Spleen (tissue), 13 donors: Measurements from ENCODE around the gene ASIC1. TPM values are rescaled to one million over a fixed set of nuclear protein-coding genes. Genes with fewer than 3 reads are reported as not detected.

Source experiments
- DNase-seq: peaks from one replicate; pipeline ENCODE4 v3.0.0-alpha.2; 2020
- H3K27ac ChIP-seq, 8 donors: fragments of 200-600 bp; sonication (generic) in 7 of 8; 1 replicate in 4 of 8; 2 replicates in 4 of 8; pipeline versions ENCODE4 v1.5.0 to v1.8.0; 2016 to 2021; ENCODE audit warnings: inconsistent platforms in 4 of 8, mild to moderate bottlenecking in 4 of 8, moderate library complexity in 1 of 8
- H3K27me3 ChIP-seq, 7 donors: fragments of 200-600 bp; sonication (generic) in 6 of 7; replicated peaks in 1 of 7; 1 replicate in 4 of 7; 2 replicates in 3 of 7; pipeline versions ENCODE4 v1.5.0 to v1.8.0; 2016 to 2021; ENCODE audit warnings: inconsistent platforms in 3 of 7, mild to moderate bottlenecking in 1 of 7
- H3K36me3 ChIP-seq, 6 donors: fragments of 200-600 bp; sonication (generic) in 5 of 6; 1 replicate in 4 of 6; 2 replicates in 2 of 6; pipeline versions ENCODE4 v1.5.0 to v1.8.0; 2016 to 2021; ENCODE audit warnings: inconsistent platforms in 2 of 6
- H3K4me1 ChIP-seq, 6 donors: fragments of 200-600 bp; sonication (generic) in 5 of 6; 1 replicate in 3 of 6; 2 replicates in 3 of 6; pipeline versions ENCODE4 v1.5.0 to v1.8.0; 2016 to 2021; ENCODE audit warnings: inconsistent platforms in 3 of 6
- H3K4me3 ChIP-seq, 8 donors: fragments of 200-600 bp; sonication (generic) in 7 of 8; 1 replicate in 4 of 8; 2 replicates in 4 of 8; pipeline versions ENCODE4 v1.5.0 to v1.8.0; 2016 to 2021; ENCODE audit warnings: inconsistent platforms in 4 of 8, mild to moderate bottlenecking in 4 of 8, moderate library complexity in 2 of 8
- H3K9me3 ChIP-seq, 8 donors: fragments of 200-600 bp; sonication (generic) in 7 of 8; 1 replicate in 4 of 8; 2 replicates in 4 of 8; pipeline versions ENCODE4 v1.5.0 to v1.8.0; 2016 to 2021; ENCODE audit warnings: inconsistent platforms in 4 of 8
- POLR2A ChIP-seq, 3 donors: fragments of 450-650 bp; IDR thresholded peaks; one replicate each; pipeline ENCODE4 v1.5.1; 2017; ENCODE audit warnings: antibody characterized with exemption in 3 of 3, mild to moderate bottlenecking in 1 of 3
- POLR2AphosphoS5 ChIP-seq, 3 donors: sonication (generic); formaldehyde crosslinking; IDR thresholded peaks; one replicate each; pipeline ENCODE4 v1.5.1; 2017; ENCODE audit warnings: antibody characterized with exemption in 3 of 3
- WGBS, 5 donors: extraction: QIAGEN DNeasy Blood & Tissue Kit in 3 of 5; methylation state at CpG; one replicate each; pipeline versions ENCODE4 v1.1.5 to v1.1.7; 2013 to 2018; 5-methylcytosine and 5-hydroxymethylcytosine counted together
- intact Hi-C: fragments of 100-400 bp; cut with DNase I; formaldehyde crosslinking; loops from one replicate; pipeline ENCODE4 v1.15.0; 2023; ENCODE audit warnings: low total_unique reads
- long read RNA-seq, 2 donors: transcript quantifications; one replicate each; lab custom pipeline, GENCODE V29; 2026
- polyA plus RNA-seq, 3 donors: library from polyadenylated mRNA; stranded (reverse); fragments of 200-250 nt; gene quantifications; one replicate each; pipeline ENCODE4 v1.2.1, GENCODE V29; 2013
- total RNA-seq, 7 donors: library from RNA; depleted of rRNA in 3 of 7; stranded (reverse); fragments of >200 nt in 3 of 7; fragmentation: NEBNext Ultra II Directional in 4 of 7; extraction: Animal tissue kit (Norgen Biotek cat#: 25700) in 4 of 7; gene quantifications; one replicate each; pipeline versions ENCODE4 v1.1.0 to v1.2.1, GENCODE V29; 2016 to 2021
- TF ChIP-seq, protein P1 (sequence below), 11 experiments: fragments of 200-600 bp in 7 of 11; fragments of 450-650 bp in 4 of 11; sonication (generic) in 4 of 11; IDR thresholded peaks in 8 of 11; conservative IDR thresholded peaks in 3 of 11; 1 replicate in 7 of 11; 2 replicates in 4 of 11; pipeline versions ENCODE4 v1.4.0 to v1.8.0; 2016 to 2021; ENCODE audit warnings: antibody characterized with exemption in 11 of 11, inconsistent platforms in 4 of 11, mild to moderate bottlenecking in 1 of 11
- donor health status: healthy with polysubstance abuse.
- donor health status: DM: no; HTN: no; CAD: no; lungs with moderate emphysema.
- donor health status: DM: no; HTN: no; CAD: no.
- donor health status: Bipolar disorder and iron deficiency.
- donor health status: healthy.
- donor health status: DM: no; HTN: no; CAD: no.
- donor health status: DM: yes; HTN: yes; CAD: no.

The ASIC1 gene
- total RNA-seq = 1 to 10 TPM in 2 of 7 donors, under 1 TPM in 5; 0.26 to 1.3 (median 0.54) TPM
- under 1 TPM; 0.16 to 0.33 (median 0.22) TPM for polyA plus RNA-seq
- long read RNA-seq, donor 1 = 0 reads
- long read RNA-seq, donor 2 = 0 reads

DNA sequence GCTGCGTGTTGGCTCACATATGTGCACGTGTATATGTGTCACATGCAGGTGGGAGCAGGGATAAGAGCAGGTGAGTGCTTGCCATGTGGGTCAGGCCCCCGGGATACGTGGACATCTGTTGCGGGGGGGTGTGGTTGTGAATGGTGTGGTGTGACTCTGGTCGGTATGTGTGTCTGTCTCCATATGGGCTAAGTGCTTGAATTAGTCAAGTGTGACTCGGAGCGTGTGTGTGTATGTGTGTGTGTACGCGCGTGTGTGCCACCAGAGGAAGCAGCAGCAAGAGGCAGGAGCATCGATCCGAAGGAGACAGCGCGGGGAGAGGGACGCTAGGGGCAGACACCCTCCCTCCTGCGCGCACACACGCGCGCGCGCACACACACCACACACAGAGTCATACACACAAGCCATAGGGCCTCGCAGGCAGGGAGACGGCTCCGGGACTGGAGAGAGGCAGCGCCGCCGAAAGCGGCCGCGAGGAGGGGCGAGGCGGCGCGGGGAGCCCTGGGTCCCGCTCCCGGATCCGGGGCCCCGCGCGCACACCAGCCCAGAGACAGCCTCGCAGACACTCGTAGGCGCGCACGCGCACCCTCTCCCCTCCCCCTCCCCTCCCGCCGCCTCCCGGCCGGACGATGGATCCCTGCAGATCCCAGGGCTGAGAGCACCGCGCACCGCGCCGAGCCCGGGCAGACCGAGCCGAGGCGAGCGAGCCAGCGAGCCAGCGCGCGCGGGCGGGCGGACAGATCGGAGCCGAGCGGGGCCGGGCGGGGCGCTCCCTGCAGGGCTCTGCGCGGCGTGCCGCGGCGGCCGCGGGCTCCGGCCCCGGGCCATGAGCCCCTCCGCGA is at the start of gene ASIC1:
TSS of gene ASIC1 (plus strand) at position 597 of the 842 bp plus-strand sequence. CDS start 1,171 bp downstream, outside the sequence.
- Histone ChIP-seq H3K4me1 (peaks cover 7 to 37% (median 26%) of the 10 kb centered on the region in 6 donors), H3K27ac (no peak within 1 kb of the TSS), H3K36me3 (no peaks in the 10 kb centered on the region), H3K9me3 (no peaks in the 10 kb centered on the region), H3K4me3 (peak within 1 kb of the TSS; percentile 40 to 80 (median 56)), H3K27me3 (peaks cover 0 to 91% (median 34%) of the 10 kb centered on the region in 7 donors)
- no peak for DNase-seq
- intact Hi-C loops = loop anchor here (5.0 to 10.0 kb wide), 2 partner anchors 90 to 282 kb away; no protein-coding TSS in a partner anchor
- WGBS, 5 donors = 1% methylated on average over 23 to 88 of the region's 88 CpGs
- no peak for TF ChIP-seq POLR2AphosphoS5 (IDR thresholded peaks at IDR 0.05)
- no peak for TF ChIP-seq POLR2A (IDR thresholded peaks at IDR 0.05)
- TF ChIP-seq, protein P1, sequence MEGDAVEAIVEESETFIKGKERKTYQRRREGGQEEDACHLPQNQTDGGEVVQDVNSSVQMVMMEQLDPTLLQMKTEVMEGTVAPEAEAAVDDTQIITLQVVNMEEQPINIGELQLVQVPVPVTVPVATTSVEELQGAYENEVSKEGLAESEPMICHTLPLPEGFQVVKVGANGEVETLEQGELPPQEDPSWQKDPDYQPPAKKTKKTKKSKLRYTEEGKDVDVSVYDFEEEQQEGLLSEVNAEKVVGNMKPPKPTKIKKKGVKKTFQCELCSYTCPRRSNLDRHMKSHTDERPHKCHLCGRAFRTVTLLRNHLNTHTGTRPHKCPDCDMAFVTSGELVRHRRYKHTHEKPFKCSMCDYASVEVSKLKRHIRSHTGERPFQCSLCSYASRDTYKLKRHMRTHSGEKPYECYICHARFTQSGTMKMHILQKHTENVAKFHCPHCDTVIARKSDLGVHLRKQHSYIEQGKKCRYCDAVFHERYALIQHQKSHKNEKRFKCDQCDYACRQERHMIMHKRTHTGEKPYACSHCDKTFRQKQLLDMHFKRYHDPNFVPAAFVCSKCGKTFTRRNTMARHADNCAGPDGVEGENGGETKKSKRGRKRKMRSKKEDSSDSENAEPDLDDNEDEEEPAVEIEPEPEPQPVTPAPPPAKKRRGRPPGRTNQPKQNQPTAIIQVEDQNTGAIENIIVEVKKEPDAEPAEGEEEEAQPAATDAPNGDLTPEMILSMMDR (IDR thresholded peaks at IDR 0.05 in 8 of 11, conservative IDR thresholded peaks at IDR 0.05 in 3 of 11) = no peak

DNA sequence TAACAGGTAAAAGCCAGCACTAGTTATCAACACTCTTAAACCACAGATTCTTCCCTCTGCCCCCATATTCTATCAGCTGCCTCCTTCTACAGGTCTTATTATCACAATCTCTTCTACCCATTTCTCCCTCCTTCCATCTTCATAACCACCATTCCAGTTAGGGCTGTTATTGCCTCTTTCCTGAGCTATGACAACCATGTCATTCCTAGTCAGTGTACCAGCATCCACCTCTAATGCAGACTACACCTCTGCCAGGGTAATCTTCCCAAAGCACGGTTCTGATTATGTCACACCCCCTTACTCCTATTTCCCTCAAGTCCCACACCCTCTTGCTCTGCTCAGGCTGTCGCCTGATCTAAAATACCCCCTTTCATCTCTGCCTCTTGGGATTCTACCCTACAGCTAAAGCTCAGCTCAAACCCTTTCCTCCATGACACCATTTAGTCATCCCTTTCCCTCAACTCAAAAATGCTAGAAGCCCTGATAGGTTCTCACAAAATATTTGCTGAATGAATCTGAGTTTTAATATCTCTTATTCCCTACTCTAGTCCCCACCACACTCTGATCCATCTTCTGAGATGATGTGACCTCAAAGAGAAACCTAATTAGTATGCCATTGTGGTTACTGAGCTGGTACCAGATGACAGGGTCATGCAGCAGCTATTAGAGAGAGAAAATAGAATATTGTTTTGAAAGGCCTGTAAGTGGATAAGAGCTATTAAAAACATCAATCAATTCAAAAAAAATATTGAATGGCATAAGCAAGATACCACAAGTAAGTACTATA is 43.8 kb upstream of the ASIC1 start:
- peaks cover 0 to 48% (median 0%) of the 10 kb centered on the region in 6 donors for H3K36me3 ChIP-seq
- no peak for DNase-seq
- intact Hi-C loops = no loop called here
- 77 to 89% (median 84%) methylated on average over 2 of the region's 2 CpGs for WGBS, 5 donors
- H3K9me3 ChIP-seq = no peaks in the 10 kb centered on the region
- H3K27me3 ChIP-seq = no peaks in the 10 kb centered on the region
- H3K4me1 ChIP-seq = peaks cover 0 to 20% (median 0%) of the 10 kb centered on the region in 6 donors
- H3K4me3 ChIP-seq = no peak overlapping the region
- no peak overlapping the region for H3K27ac ChIP-seq
- TF ChIP-seq POLR2A (IDR thresholded peaks at IDR 0.05) (no peak), POLR2AphosphoS5 (IDR thresholded peaks at IDR 0.05) (no peak)
- TF ChIP-seq, protein P1 (IDR thresholded peaks at IDR 0.05 in 8 of 11, conservative IDR thresholded peaks at IDR 0.05 in 3 of 11) = no peak

DNA sequence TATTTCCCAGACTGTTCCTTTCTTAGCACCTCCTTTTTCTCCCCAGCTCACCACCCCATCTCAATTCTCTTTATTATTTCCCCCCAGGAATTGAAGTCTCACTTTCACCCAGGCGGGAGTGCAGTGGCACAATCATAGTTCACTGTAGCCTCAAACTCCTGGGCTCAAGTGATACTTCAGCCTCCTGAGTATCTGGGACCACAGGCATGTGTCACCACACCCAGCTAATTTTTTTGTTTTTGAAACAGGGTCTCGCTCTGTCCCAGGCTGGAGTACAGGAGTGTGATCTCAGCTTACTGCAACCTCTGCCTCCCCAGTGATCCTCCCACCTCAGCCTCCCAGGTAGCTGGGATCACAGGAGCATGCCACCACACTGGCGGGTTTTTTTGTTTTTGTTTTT is 43.1 kb upstream of the ASIC1 start:
- Histone ChIP-seq H3K27me3 (no peaks in the 10 kb centered on the region), H3K36me3 (peaks cover 0 to 48% (median 0%) of the 10 kb centered on the region in 6 donors), H3K4me1 (peaks cover 0 to 20% (median 0%) of the 10 kb centered on the region in 6 donors), H3K9me3 (no peaks in the 10 kb centered on the region), H3K27ac (no peak overlapping the region), H3K4me3 (no peak overlapping the region)
- intact Hi-C loops = no loop called here
- no peak for DNase-seq
- TF ChIP-seq POLR2A (IDR thresholded peaks at IDR 0.05) (no peak), POLR2AphosphoS5 (IDR thresholded peaks at IDR 0.05) (no peak)
- TF ChIP-seq, protein P1 (IDR thresholded peaks at IDR 0.05 in 8 of 11, conservative IDR thresholded peaks at IDR 0.05 in 3 of 11) = no peak
- WGBS, 5 donors = 86 to 96% (median 91%) methylated on average over 3 of the region's 3 CpGs
